ENCODE measurements around the gene C1orf50.

Gene C1orf50

GRCh38 chr1:42766741-42767509, at the start of gene C1orf50, which contains the start of gene P3H1:
Gene C1orf50, plus strand, starts transcription at chr1:42767249. Its CDS starts 63 bp downstream, at chr1:42767312.
Gene P3H1, minus strand, starts transcription at chr1:42767028. Its CDS starts 57 bp downstream, at chr1:42766971.
- H3K4me1 ChIP-seq (ENCODE audit: control insufficient read depth, insufficient read depth, low read length) = no peaks in the 10 kb centered on the region
- TF ChIP-seq KLF7 (tag by site-specific recombination; IDR thresholded peaks at IDR 0.05; ENCODE audit: borderline replicate concordance) (no peak; the same call in 1 of the 2 replicates), ZBTB11 (tag by site-specific recombination; conservative IDR thresholded peaks at IDR 0.05; ENCODE audit: low read depth) (no peak), GFI1B (tag by site-specific recombination; IDR thresholded peaks at IDR 0.05) (no peak), ZNF692 (tag by site-specific recombination; IDR thresholded peaks at IDR 0.05) (peak; percentile 35; the same call in 1 of the 2 replicates), ZBTB20 (tag by site-specific recombination; IDR thresholded peaks at IDR 0.05) (peak; percentile 69; the same call in 1 of the 2 replicates), ZBTB17 (tag by site-specific recombination; IDR thresholded peaks at IDR 0.05) (peak; percentile 69), INSM2 (tag by site-specific recombination; IDR thresholded peaks at IDR 0.05) (peak; percentile 46; the same call in 1 of the 2 replicates), ZNF707 (tag by site-specific recombination; IDR thresholded peaks at IDR 0.05) (no peak), ZNF133 (tag by site-specific recombination; IDR thresholded peaks at IDR 0.05) (no peak), BCL6B (tag by site-specific recombination; IDR thresholded peaks at IDR 0.05) (no peak), ZNF138 (tag by site-specific recombination; IDR thresholded peaks at IDR 0.05; ENCODE audit: borderline replicate concordance) (no peak), ZBTB48 (tag by site-specific recombination; IDR thresholded peaks at IDR 0.05) (peak; percentile 99), OVOL3 (tag by site-specific recombination; IDR thresholded peaks at IDR 0.05) (peak; percentile 96), ZNF211 (tag by site-specific recombination; IDR thresholded peaks at IDR 0.05; ENCODE audit: low read depth) (no peak), REPIN1 (tag by site-specific recombination; IDR thresholded peaks at IDR 0.05; ENCODE audit: low read depth) (peak; percentile 78; the same call in 1 of the 2 replicates), TRIM28 (IDR thresholded peaks at IDR 0.05; ENCODE audit: borderline replicate concordance, low read length) (no peak), GLIS2 (tag by site-specific recombination; IDR thresholded peaks at IDR 0.05) (peak; percentile 94), ZNF610 (tag by site-specific recombination; IDR thresholded peaks at IDR 0.05; ENCODE audit: borderline replicate concordance) (peak; percentile 39), MYNN (tag by site-specific recombination; IDR thresholded peaks at IDR 0.05; ENCODE audit: borderline replicate concordance) (no peak), ZBTB7A (tag by site-specific recombination; IDR thresholded peaks at IDR 0.05; ENCODE audit: low read depth) (no peak; the same call in 1 of the 2 replicates), ZNF76 (tag by site-specific recombination; IDR thresholded peaks at IDR 0.05; ENCODE audit: borderline replicate concordance, low read depth) (peak; percentile 61; the same call in 1 of the 2 replicates), ZIC2 (tag by site-specific recombination; IDR thresholded peaks at IDR 0.05) (peak; percentile 88), WT1 (tag by site-specific recombination; IDR thresholded peaks at IDR 0.05) (peak; percentile 61), ZNF404 (tag by site-specific recombination; IDR thresholded peaks at IDR 0.05) (no peak), PBX3 (CRISPR knock-in tag; IDR thresholded peaks at IDR 0.05) (peak; percentile 73; the same call in 1 of the 2 replicates), SCRT1 (tag by site-specific recombination; IDR thresholded peaks at IDR 0.05; ENCODE audit: borderline replicate concordance) (no peak), ZNF580 (tag by site-specific recombination; IDR thresholded peaks at IDR 0.05) (0 out of 2 replicates have a peak, but pooled peaks have one; percentile 16), ZNF600 (tag by site-specific recombination; IDR thresholded peaks at IDR 0.05) (peak; percentile 74)

More at GRCh38 chr1:42766741-42767509, at the start of gene C1orf50, which contains the start of gene P3H1:
- ChIA-PET CTCF (interaction anchor here (0.6 to 4.7 kb wide), 15 partner anchors 10 to 619 kb away, joined by 3 to 19 read pairs (median 4); partner anchors contain the start of gene PPIH), POLR2A (interaction anchor here (0.5 to 3.4 kb wide), 39 partner anchors 9 to 884 kb away, joined by 3 to 35 read pairs (median 5); partner anchors contain the start of genes CCDC30, ERMAP, PPIH and SLC2A1)
- Histone ChIP-seq H3K36me3 (ENCODE audit: control insufficient read depth in 2 of 2, insufficient read depth in 1 of 2, low read length in 2 of 2) (peaks cover 8 to 15% of the 10 kb centered on the region in 2 experiments; a peak in 2 of 3 replicates), H3K4me3 (ENCODE audit: low read depth, low read length) (peak within 1 kb of the TSS; percentile 100), H3K27ac (ENCODE audit: extremely low read depth, low read depth, low read length) (peak within 1 kb of the TSS; percentile 54; the same call in 1 of the 2 replicates), H3K9me3 (ENCODE audit: control insufficient read depth, insufficient read depth, low read depth, low read length) (no peaks in the 10 kb centered on the region)
